ENCODE results near the gene NDUFV2. TPM values are rescaled to one million over a fixed set of nuclear protein-coding genes. Genes with fewer than 3 reads are reported as not detected.

Gene NDUFV2
- total and polyA plus RNA-seq, 2 of the 13 experiments (the other 11 are each of a cell fraction or from before 2014, with no cell fraction given) = 216 to 299 TPM

GRCh38 chr18:9092665-9093064, 9.8 kb upstream of the NDUFV2 start (continued):
- TF ChIP-seq ZNF770 (CRISPR knock-in tag; IDR thresholded peaks at IDR 0.05) (0 out of 2 replicates have a peak, but pooled peaks have one; percentile 18), HOMEZ (CRISPR knock-in tag; IDR thresholded peaks at IDR 0.05; ENCODE audit: low read depth) (peak; percentile 85), FOXP4 (CRISPR knock-in tag; IDR thresholded peaks at IDR 0.05) (peak; percentile 57), NR2C2 (CRISPR knock-in tag; IDR thresholded peaks at IDR 0.05; ENCODE audit: borderline replicate concordance) (peak; percentile 58; the same call in 1 of the 2 replicates), NR2F1 (CRISPR knock-in tag; IDR thresholded peaks at IDR 0.05) (peak; percentile 33 to 38; a peak in 2 of 4 replicates), TARDBP (CRISPR knock-in tag; IDR thresholded peaks at IDR 0.05) (0 out of 2 replicates have a peak, but pooled peaks have one; percentile 20), BCL6 (CRISPR knock-in tag; IDR thresholded peaks at IDR 0.05) (peak; percentile 94), ESRRA (CRISPR knock-in tag; IDR thresholded peaks at IDR 0.05; ENCODE audit: low read depth) (peak; percentile 22; the same call in 1 of the 2 replicates), SIX4 (CRISPR knock-in tag; IDR thresholded peaks at IDR 0.05) (0 out of 2 replicates have a peak, but pooled peaks have one; percentile 22), PHF20 (CRISPR knock-in tag; IDR thresholded peaks at IDR 0.05) (no peak), NCOA2 (CRISPR knock-in tag; IDR thresholded peaks at IDR 0.05) (peak; percentile 87), ATF3 (CRISPR knock-in tag; IDR thresholded peaks at IDR 0.05) (peak; percentile 68; the same call in 1 of the 2 replicates), GMEB1 (CRISPR knock-in tag; IDR thresholded peaks at IDR 0.05; ENCODE audit: borderline replicate concordance) (peak; percentile 38; the same call in 1 of the 2 replicates), ZNF337 (CRISPR knock-in tag; IDR thresholded peaks at IDR 0.05; ENCODE audit: borderline replicate concordance, low read depth) (0 out of 2 replicates have a peak, but pooled peaks have one; percentile 49), SSRP1 (CRISPR knock-in tag; IDR thresholded peaks at IDR 0.05) (no peak), RXRA (CRISPR knock-in tag; IDR thresholded peaks at IDR 0.05) (peak; percentile 90; the same call in 1 of the 2 replicates), GTF3A (CRISPR knock-in tag; conservative IDR thresholded peaks at IDR 0.05) (no peak), ERF (CRISPR knock-in tag; IDR thresholded peaks at IDR 0.05) (peak; percentile 45; the same call in 1 of the 2 replicates), ZNF281 (CRISPR knock-in tag; IDR thresholded peaks at IDR 0.05; ENCODE audit: borderline replicate concordance) (0 out of 2 replicates have a peak, but pooled peaks have one; percentile 28)
